K562 (cell line): ENCODE data around the gene UNKL. TPM values are rescaled to one million over a fixed set of nuclear protein-coding genes. Genes with fewer than 3 reads are reported as not detected.

Experiments used
- ATAC-seq: fragments of 200-7000 bp; cut with Tn5 transposase; 3 replicates; pipeline ENCODE4 v1.9.1; 2020; ENCODE audit warnings: moderate library complexity
- BruUV-seq: library from RNA; stranded (reverse); fragments of 400-500 nt; replicated peaks from 2 replicates; lab custom pipeline; 2021; lab: Mats Ljungman, UMichigan
- CTCF ChIA-PET: fragments of 300-600 bp; formaldehyde crosslinking; extraction: SDS; loops from one replicate; lab custom pipeline; 2021; ENCODE audit warnings: low intra/inter-chr PET ratio; lab: Yijun Ruan, JAX
- POLR2A ChIA-PET: fragments of 300-600, 350-650 bp; sonication (Branson Sonifier 250); formaldehyde crosslinking; extraction: SDS; loops from one replicate; lab custom pipeline; 2021; ENCODE audit warnings: antibody characterized with exemption, inconsistent platforms; lab: Yijun Ruan, JAX
- DNase-seq, 4 experiments: peaks; one replicate each; pipeline versions ENCODE4 v3.0.0 to v3.0.0-alpha.2; 2011 to 2018; ENCODE audit warnings: low spot score in 3 of 4, mixed read lengths in 3 of 4; ENCODE audit errors: extremely low read depth in 1 of 4
- FAIRE-seq: peaks from 2 replicates; lab custom pipeline; 2011; peaks lifted over from hg19 to GRCh38; lab: Jason Lieb, UNC
- H2AFZ ChIP-seq: 2 replicates; pipeline ENCODE4 v1.6.0; 2011; ENCODE audit warnings: low read depth, low read length, control low read depth, inconsistent platforms
- H3K27ac ChIP-seq: fragments of 200-600 bp; 3 replicates; pipeline ENCODE4 v1.8.0; 2011; ENCODE audit warnings: low read depth, mild to moderate bottlenecking, control low read depth, inconsistent platforms, low read length, moderate library complexity, mixed read lengths; ENCODE audit errors: extremely low read depth
- H3K27me3 ChIP-seq, 2 experiments: fragments of 300-600 bp in 1 of 2; 2 replicates in 1 of 2; 3 replicates in 1 of 2; pipeline versions ENCODE4 v1.6.0 to v1.8.0; 2011; ENCODE audit warnings: inconsistent platforms in 2 of 2, low read length in 2 of 2, mild to moderate bottlenecking in 1 of 2, mixed read lengths in 1 of 2, moderate library complexity in 1 of 2; ENCODE audit not compliant: control insufficient read depth in 2 of 2, insufficient read depth in 2 of 2
- H3K36me3 ChIP-seq: fragments of 300-600 bp; 3 replicates; pipeline ENCODE4 v1.8.0; 2011; ENCODE audit warnings: mild to moderate bottlenecking, low read length, inconsistent platforms; ENCODE audit not compliant: control insufficient read depth, insufficient read depth
- H3K4me1 ChIP-seq, 2 experiments: fragments of 200-600 bp in 1 of 2; replicated peaks in 1 of 2; 2 replicates in 1 of 2; 3 replicates in 1 of 2; pipeline versions ENCODE4 v1.5.1 to v1.8.0; 2011; ENCODE audit warnings: inconsistent platforms in 2 of 2, low read length in 2 of 2, mild to moderate bottlenecking in 1 of 2, mixed read lengths in 1 of 2, moderate library complexity in 1 of 2; ENCODE audit not compliant: control insufficient read depth in 2 of 2, insufficient read depth in 2 of 2
- H3K4me2 ChIP-seq: 2 replicates; pipeline ENCODE4 v1.6.1; 2011; ENCODE audit warnings: low read length, control low read depth, inconsistent platforms, mixed read lengths; ENCODE audit not compliant: insufficient read depth
- H3K4me3 ChIP-seq: fragments of 200-600 bp; sonication (generic), shearing (Covaris generic); 2 replicates; pipeline ENCODE4 v1.5.1; 2016; ENCODE audit warnings: control low read depth, inconsistent platforms
- H3K79me2 ChIP-seq: fragments of 200-600 bp; 3 replicates; pipeline ENCODE4 v1.8.0; 2011; ENCODE audit warnings: low read length, inconsistent platforms; ENCODE audit not compliant: control insufficient read depth, insufficient read depth
- H3K9ac ChIP-seq, 2 experiments: 2 replicates each; pipeline versions ENCODE4 v1.6.0 to v1.6.1; 2011; ENCODE audit warnings: low read depth in 2 of 2, low read length in 2 of 2, control low read depth in 1 of 2, inconsistent platforms in 1 of 2, mild to moderate bottlenecking in 1 of 2, mixed read lengths in 1 of 2; ENCODE audit not compliant: insufficient read depth in 1 of 2
- H3K9me1 ChIP-seq: one replicate; pipeline ENCODE4 v1.6.0; 2011; ENCODE audit warnings: inconsistent platforms, mild to moderate bottlenecking, low read length, moderate library complexity; ENCODE audit not compliant: control insufficient read depth, insufficient read depth
- H3K9me3 ChIP-seq: replicated peaks from 2 replicates; pipeline ENCODE4 v1.5.1; 2011; ENCODE audit warnings: low read depth, low read length, inconsistent platforms; ENCODE audit not compliant: control insufficient read depth, insufficient read depth
- H4K20me1 ChIP-seq: replicated peaks from 2 replicates; pipeline ENCODE4 v1.6.1; 2011; ENCODE audit warnings: low read length, inconsistent platforms, mixed read lengths; ENCODE audit not compliant: control insufficient read depth, insufficient read depth
- ATF6 ChIP-seq: sonication (generic); formaldehyde crosslinking; IDR thresholded peaks from 2 replicates; pipeline ENCODE4 v1.4.0; 2020; ENCODE audit warnings: mild to moderate bottlenecking, missing genetic modification reagents
- CHCHD3 ChIP-seq: fragments of 250-450 bp; sonication (Bioruptor Pico); IDR thresholded peaks from 2 replicates; pipeline ENCODE4 v2.1.2; 2022; ENCODE audit warnings: mild to moderate bottlenecking
- ELF1 ChIP-seq: fragments of 200-800 bp; sonication (Bioruptor generic); IDR thresholded peaks from 2 replicates; pipeline ENCODE4 v1.6.1; 2016; ENCODE audit warnings: missing genetic modification characterization, missing compliant biosample characterization
- IRF9 ChIP-seq: fragments of 450-650 bp; IDR thresholded peaks from 2 replicates; pipeline ENCODE4 v1.6.1; 2016; ENCODE audit warnings: missing biosample characterization, missing genetic modification characterization
- KLF6 ChIP-seq: fragments of 250-450 bp; sonication (Bioruptor Pico); IDR thresholded peaks from 2 replicates; pipeline ENCODE4 v1.4.0; 2020; ENCODE audit warnings: mild to moderate bottlenecking, moderate library complexity, borderline replicate concordance
- MBD2 ChIP-seq: sonication (generic); IDR thresholded peaks from 2 replicates; pipeline ENCODE4 v1.6.1; 2016; ENCODE audit warnings: low read depth, borderline replicate concordance
- MLLT1 ChIP-seq, 2 experiments: fragments of 450-650 bp; IDR thresholded peaks; 2 replicates each; pipeline ENCODE4 v1.6.1; 2016
- NFIX ChIP-seq: fragments of 250-450 bp; sonication (Bioruptor Pico); IDR thresholded peaks from 2 replicates; pipeline ENCODE4 v1.4.0; 2020; ENCODE audit warnings: low read depth, mild to moderate bottlenecking, moderate library complexity
- POLR2A ChIP-seq: fragments of 450-650 bp; conservative IDR thresholded peaks from 2 replicates; pipeline ENCODE4 v1.6.1; 2016
- POLR2G ChIP-seq: fragments of 200-400 bp; formaldehyde crosslinking; IDR thresholded peaks from 2 replicates; pipeline ENCODE4 v1.6.1; 2017; ENCODE audit warnings: low read depth, mild to moderate bottlenecking, antibody characterized with exemption, low read length, moderate library complexity
- RAD51 ChIP-seq: fragments of 450-650 bp; IDR thresholded peaks from 2 replicates; pipeline ENCODE4 v1.7.1; 2016; ENCODE audit warnings: low read depth, mild to moderate bottlenecking, borderline replicate concordance
- RBFOX2 ChIP-seq: fragments of 200-400 bp; formaldehyde crosslinking; IDR thresholded peaks from 2 replicates; pipeline ENCODE4 v1.6.1; 2017; ENCODE audit warnings: low read depth, mild to moderate bottlenecking, low read length, moderate library complexity
- RBM22 ChIP-seq: fragments of 200-400 bp; formaldehyde crosslinking; IDR thresholded peaks from 2 replicates; pipeline ENCODE4 v1.6.1; 2018; ENCODE audit warnings: low read length, low read depth; ENCODE audit not compliant: poor library complexity, severe bottlenecking
- RHOXF2B ChIP-seq: fragments of 250-450 bp; sonication (Bioruptor Pico); conservative IDR thresholded peaks from 2 replicates; pipeline ENCODE4 v1.5.1; 2021
- SRSF9 ChIP-seq: fragments of 200-400 bp; formaldehyde crosslinking; IDR thresholded peaks from 2 replicates; pipeline ENCODE4 v1.6.1; 2017; ENCODE audit warnings: low read depth, low read length, borderline replicate concordance
- ZNF232 ChIP-seq: sonication (generic); formaldehyde crosslinking; IDR thresholded peaks from 2 replicates; pipeline ENCODE4 v1.8.0; 2022; ENCODE audit warnings: mild to moderate bottlenecking, missing genetic modification reagents
- ZNF583 ChIP-seq: fragments of 250-450 bp; sonication (Bioruptor Pico); IDR thresholded peaks from 2 replicates; pipeline ENCODE4 v1.4.0; 2020
- ZNF75A ChIP-seq: fragments of 450-650 bp; formaldehyde crosslinking; IDR thresholded peaks from 2 replicates; pipeline ENCODE4 v1.4.0; 2020; ENCODE audit warnings: mild to moderate bottlenecking
- WGBS: fragments of 100-300 bp; shearing (Covaris generic); methylation state at CpG from one replicate; pipeline ENCODE4 v1.1.6; 2016; ENCODE audit warnings: low coverage, mixed read lengths; ENCODE audit not compliant: insufficient coverage; ENCODE audit errors: missing lambda C conversion rate; 5-methylcytosine and 5-hydroxymethylcytosine counted together
- in situ Hi-C: fragments of 300-500 bp; cut with MboI; formaldehyde crosslinking; loops from 4 replicates; pipeline ENCODE4 v1.15.0; 2018; ENCODE audit warnings: inconsistent platforms, mixed read lengths
- intact Hi-C: fragments of 100-400 bp; cut with micrococcal nuclease; formaldehyde crosslinking; loops from 2 replicates; pipeline ENCODE4 v1.14.2; 2022
- polyA plus RNA-seq, 8 experiments: library from polyadenylated mRNA; depleted of rRNA in 4 of 8; stranded (reverse) in 5 of 8; unstranded in 3 of 8; fragments of >200 nt; fragmentation: Nextera tagmentation in 2 of 8; fragmentation: Illumina TruSeq in 1 of 8; extraction: Ambion mirVana in 2 of 8; extraction: Trizol in 1 of 8; gene quantifications; 2 replicates each; pipeline versions ENCODE4 v1.2.1 to v1.2.3, GENCODE V29; 2011 to 2014; ENCODE audit warnings: inconsistent platforms in 1 of 8, missing spikeins in 1 of 8
- total RNA-seq, 7 experiments: library from RNA; depleted of rRNA in 6 of 7; stranded (reverse); fragments of >200 nt in 6 of 7; fragmentation: Illumina TruSeq in 2 of 7; extraction: Trizol in 2 of 7; gene quantifications; 2 replicates each; pipeline versions ENCODE4 v1.2.1 to v1.2.3, GENCODE V29; 2011 to 2021; ENCODE audit warnings: low replicate concordance in 1 of 7

UNKL gene
- total and polyA plus RNA-seq, 9 of the 15 experiments (the other 6 are each of a cell fraction or from before 2014, with no cell fraction given), result 0.37 to 30.2 (median 5.1) TPM

GRCh38 chr16:1366712-1367299, 47.7 kb downstream of the UNKL start (continued):
- TF ChIP-seq ZNF75A (CRISPR knock-in tag) (no peak), SRSF9 (no peak), RBFOX2 (peak; percentile 28; the same call in 1 of the 2 replicates), KLF6 (no peak), CHCHD3 (CRISPR knock-in tag) (no peak)

- no peak overlapping the region for H3K4me3 ChIP-seq
- WGBS, result 89% methylated on average over 25 of the region's 29 CpGs
- no peak for DNase-seq
- H3K36me3 ChIP-seq, result peaks cover 73% of the 10 kb centered on the region; the same call in 2 of the 3 replicates
- ChIA-PET CTCF (no interaction called here), POLR2A (interaction anchor here (0.5 to 8.1 kb wide), 4 partner anchors 12 to 207 kb away, joined by 3 to 73 read pairs (median 4); no protein-coding TSS in a partner anchor)
- no peak for ATAC-seq
- no peak for FAIRE-seq
- intact Hi-C loops (no loop called here), in situ Hi-C loops (no loop called here)
- peaks cover 0 to 53% of the 10 kb centered on the region in 2 experiments; a peak in 2 of 5 replicates for H3K4me1 ChIP-seq
- H3K4me2 ChIP-seq, result no peak overlapping the region
- H3K9me1 ChIP-seq, result no peaks in the 10 kb centered on the region
- no peak overlapping the region for H3K27ac ChIP-seq
- H3K79me2 ChIP-seq, result peaks cover 14% of the 10 kb centered on the region
- BruUV-seq, result no TSS peak
- no peaks in the 10 kb centered on the region for H3K9me3 ChIP-seq
- peak overlapping the region in 1 of 2 experiments; percentile 9; a peak in 1 of 4 replicates for H3K9ac ChIP-seq
- no peaks in the 10 kb centered on the region for H3K27me3 ChIP-seq
- H2AFZ ChIP-seq, result no peak overlapping the region
- 0 out of 2 replicates have a peak, but pooled peaks cover 12% of the 10 kb centered on the region for H4K20me1 ChIP-seq
- TF ChIP-seq IRF9 (tag), result no peak
- no peak for TF ChIP-seq ZNF583 (CRISPR knock-in tag)
- TF ChIP-seq MBD2, result no peak
- TF ChIP-seq ATF6 (CRISPR knock-in tag), result no peak
- no peak for TF ChIP-seq RAD51
- no peak for TF ChIP-seq NFIX (CRISPR knock-in tag)
- peak; percentile 43; the same call in 1 of the 2 replicates for TF ChIP-seq POLR2A
- no peak for TF ChIP-seq ZNF232 (CRISPR knock-in tag)
- no peak for TF ChIP-seq MLLT1 (IDR thresholded peaks at IDR 0.05)
- TF ChIP-seq POLR2G, result peak; percentile 70
- TF ChIP-seq ELF1 (tag), result no peak
- TF ChIP-seq RBM22, result peak; percentile 41
- no peak for TF ChIP-seq RHOXF2B (CRISPR knock-in tag)
These were observed 48.3 kb downstream of the UNKL start for GRCh38 chr16:1366060-1366711.
